Cardiac muscle cell (in vitro differentiated cells and primary cell): ENCODE data around the gene MICAL2. TPM values are rescaled to one million over a fixed set of nuclear protein-coding genes. Genes with fewer than 3 reads are reported as not detected.

Experiments used
- DNase-seq, 2 donors: peaks; one replicate each; pipeline versions ENCODE4 v3.0.0 to v3.0.0-alpha.2; 2010 to 2017; ENCODE audit warnings: low read depth in 1 of 2, low spot score in 1 of 2
- H3K27ac ChIP-seq: fragments of 200-600 bp; sonication (generic); 2 replicates; pipeline ENCODE4 v1.5.1; 2016
- H3K27me3 ChIP-seq: fragments of 200-600 bp; sonication (generic); 2 replicates; pipeline ENCODE4 v1.6.0; 2016; ENCODE audit warnings: control low read depth
- H3K36me3 ChIP-seq: fragments of 200-600 bp; sonication (generic); 2 replicates; pipeline ENCODE4 v1.5.1; 2016; ENCODE audit warnings: control low read depth
- H3K4me1 ChIP-seq: fragments of 200-600 bp; sonication (generic); 2 replicates; pipeline ENCODE4 v1.8.1; 2017; ENCODE audit warnings: low read depth, mild to moderate bottlenecking, mixed run types
- H3K4me3 ChIP-seq: fragments of 200-600 bp; sonication (generic); 2 replicates; pipeline ENCODE4 v1.5.1; 2016; ENCODE audit warnings: mild to moderate bottlenecking
- H3K9me3 ChIP-seq: fragments of 200-600 bp; sonication (generic); 2 replicates; pipeline ENCODE4 v1.5.1; 2017; ENCODE audit warnings: low read depth, mild to moderate bottlenecking, control low read depth
- polyA plus RNA-seq: library from polyadenylated mRNA; unstranded; fragments of >200 nt; fragmentation: Nextera tagmentation; extraction: Ambion mirVana; gene quantifications from 2 replicates; pipeline ENCODE4 v1.2.1, GENCODE V29; 2016
- total RNA-seq: library from RNA; depleted of rRNA; stranded (reverse); fragments of >200 nt; gene quantifications from 2 replicates; pipeline ENCODE4 v1.2.3, GENCODE V29; 2016
- TF ChIP-seq, protein P1 (sequence below): IDR thresholded peaks from 2 replicates; pipeline ENCODE4 v1.5.1; 2012; ENCODE audit warnings: low read depth, mild to moderate bottlenecking, low read length

Gene MICAL2
- total and polyA plus RNA-seq, 2 experiments from 2014 or later, result 153 to 178 TPM

DNA sequence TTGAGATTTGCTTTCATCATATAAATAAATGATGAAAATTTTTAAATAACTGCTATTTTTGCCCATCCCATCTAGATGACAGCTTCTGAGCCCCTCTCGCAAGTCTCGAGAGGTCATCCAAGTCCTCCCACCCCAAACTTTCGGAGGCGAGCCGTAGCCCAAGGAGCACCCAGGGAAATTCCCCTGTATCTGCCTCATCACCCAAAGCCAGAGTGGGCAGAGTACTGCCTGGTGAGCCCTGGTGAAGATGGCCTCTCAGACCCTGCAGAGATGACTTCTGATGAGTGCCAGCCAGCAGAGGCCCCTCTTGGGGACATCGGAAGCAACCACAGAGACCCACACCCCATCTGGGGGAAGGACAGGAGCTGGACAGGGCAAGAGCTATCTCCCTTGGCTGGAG, 183.1 kb downstream of the MICAL2 start:
- no peaks in the 10 kb centered on the region for H3K27me3 ChIP-seq
- no peak overlapping the region for H3K4me3 ChIP-seq
- TF ChIP-seq, protein P1, sequence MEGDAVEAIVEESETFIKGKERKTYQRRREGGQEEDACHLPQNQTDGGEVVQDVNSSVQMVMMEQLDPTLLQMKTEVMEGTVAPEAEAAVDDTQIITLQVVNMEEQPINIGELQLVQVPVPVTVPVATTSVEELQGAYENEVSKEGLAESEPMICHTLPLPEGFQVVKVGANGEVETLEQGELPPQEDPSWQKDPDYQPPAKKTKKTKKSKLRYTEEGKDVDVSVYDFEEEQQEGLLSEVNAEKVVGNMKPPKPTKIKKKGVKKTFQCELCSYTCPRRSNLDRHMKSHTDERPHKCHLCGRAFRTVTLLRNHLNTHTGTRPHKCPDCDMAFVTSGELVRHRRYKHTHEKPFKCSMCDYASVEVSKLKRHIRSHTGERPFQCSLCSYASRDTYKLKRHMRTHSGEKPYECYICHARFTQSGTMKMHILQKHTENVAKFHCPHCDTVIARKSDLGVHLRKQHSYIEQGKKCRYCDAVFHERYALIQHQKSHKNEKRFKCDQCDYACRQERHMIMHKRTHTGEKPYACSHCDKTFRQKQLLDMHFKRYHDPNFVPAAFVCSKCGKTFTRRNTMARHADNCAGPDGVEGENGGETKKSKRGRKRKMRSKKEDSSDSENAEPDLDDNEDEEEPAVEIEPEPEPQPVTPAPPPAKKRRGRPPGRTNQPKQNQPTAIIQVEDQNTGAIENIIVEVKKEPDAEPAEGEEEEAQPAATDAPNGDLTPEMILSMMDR, result no peak
- DNase-seq, result no peak
- no peaks in the 10 kb centered on the region for H3K36me3 ChIP-seq
- H3K4me1 ChIP-seq, result no peaks in the 10 kb centered on the region
- no peak overlapping the region for H3K27ac ChIP-seq
- no peaks in the 10 kb centered on the region for H3K9me3 ChIP-seq

- TF ChIP-seq, protein P1, result no peak
- Histone ChIP-seq H3K27me3 (no peaks in the 10 kb centered on the region), H3K4me3 (no peak overlapping the region), H3K27ac (no peak overlapping the region), H3K36me3 (no peaks in the 10 kb centered on the region), H3K9me3 (no peaks in the 10 kb centered on the region), H3K4me1 (no peaks in the 10 kb centered on the region)
- no peak for DNase-seq
Observed at GRCh38 chr11:12294613-12295012, 184.2 kb downstream of the MICAL2 start.

DNA sequence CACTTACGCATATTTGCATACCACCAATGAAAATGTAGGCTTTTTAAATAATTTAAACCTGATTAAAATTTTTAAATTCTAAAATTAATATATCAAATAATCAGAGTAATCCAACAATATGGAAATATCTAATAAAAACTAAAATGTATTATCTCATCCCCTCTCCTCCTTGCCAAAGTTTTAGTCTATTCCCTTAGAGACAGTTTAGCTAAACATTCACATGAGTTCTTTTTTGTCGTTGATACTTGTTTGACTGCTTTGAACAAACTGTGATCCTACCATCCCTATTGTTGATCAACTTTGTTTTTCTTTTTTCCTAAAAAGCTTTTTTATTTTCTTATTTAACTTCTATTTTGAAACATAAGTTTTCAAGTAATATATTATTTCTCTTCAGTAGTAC, 185.6 kb downstream of the MICAL2 start:
- H3K27me3 ChIP-seq, result no peaks in the 10 kb centered on the region
- no peaks in the 10 kb centered on the region for H3K9me3 ChIP-seq
- no peak for DNase-seq
- H3K27ac ChIP-seq, result no peak overlapping the region
- H3K4me3 ChIP-seq, result no peak overlapping the region
- no peaks in the 10 kb centered on the region for H3K36me3 ChIP-seq
- TF ChIP-seq, protein P1, result no peak
- no peaks in the 10 kb centered on the region for H3K4me1 ChIP-seq

- Histone ChIP-seq H3K27ac (no peak overlapping the region), H3K4me1 (no peaks in the 10 kb centered on the region)
Observed at GRCh38 chr11:12298610-12299009, 188.2 kb downstream of the MICAL2 start.

DNA sequence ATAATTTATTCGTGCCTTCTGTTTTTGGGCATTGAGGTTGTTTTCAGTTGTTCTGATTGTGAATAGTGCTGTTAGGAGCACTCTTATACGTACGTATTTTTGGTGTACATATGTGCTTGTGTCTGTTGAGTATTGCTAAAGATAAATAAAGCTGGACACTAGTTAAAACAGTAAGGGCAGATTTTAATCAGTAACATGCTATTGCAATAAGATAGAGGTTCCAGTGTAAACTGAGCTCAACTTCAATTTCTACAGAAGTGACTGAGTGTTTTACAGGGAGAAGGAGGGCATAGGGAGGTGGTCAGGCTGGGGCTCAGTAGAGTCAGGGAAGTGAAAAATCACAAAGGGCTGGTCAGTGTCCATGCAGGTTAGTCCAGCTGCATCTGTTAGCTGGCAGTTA, 191.0 kb downstream of the MICAL2 start:
- no peak overlapping the region for H3K4me3 ChIP-seq
- H3K27ac ChIP-seq, result no peak overlapping the region
- no peaks in the 10 kb centered on the region for H3K36me3 ChIP-seq
- H3K4me1 ChIP-seq, result no peaks in the 10 kb centered on the region
- H3K27me3 ChIP-seq, result no peaks in the 10 kb centered on the region
- H3K9me3 ChIP-seq, result no peaks in the 10 kb centered on the region
- TF ChIP-seq, protein P1, result no peak
- no peak for DNase-seq

More at GRCh38 chr11:12298610-12299009, 188.2 kb downstream of the MICAL2 start:
- no peaks in the 10 kb centered on the region for H3K27me3 ChIP-seq
- TF ChIP-seq, protein P1, result no peak
- H3K4me3 ChIP-seq, result no peak overlapping the region
- no peaks in the 10 kb centered on the region for H3K36me3 ChIP-seq
- no peaks in the 10 kb centered on the region for H3K9me3 ChIP-seq
- DNase-seq, result no peak
